Esophagus squamous epithelium (tissue), 4 donors: ENCODE data around the gene PEX6.

ENCODE experiments used
- POLR2A ChIP-seq, 4 donors: fragments of 450-650 bp; IDR thresholded peaks; one replicate each; pipeline ENCODE4 v1.6.1; 2017; ENCODE audit warnings: antibody characterized with exemption in 4 of 4, mild to moderate bottlenecking in 4 of 4, moderate library complexity in 3 of 4
- TF ChIP-seq, protein P1 (sequence below), 6 experiments: fragments of 450-650 bp in 4 of 6; fragments of 200-600 bp in 2 of 6; sonication (generic) in 2 of 6; IDR thresholded peaks; one replicate each; pipeline ENCODE4 v1.5.1; 2016 to 2019; ENCODE audit warnings: antibody characterized with exemption in 6 of 6, mild to moderate bottlenecking in 4 of 6, moderate library complexity in 4 of 6

DNA sequence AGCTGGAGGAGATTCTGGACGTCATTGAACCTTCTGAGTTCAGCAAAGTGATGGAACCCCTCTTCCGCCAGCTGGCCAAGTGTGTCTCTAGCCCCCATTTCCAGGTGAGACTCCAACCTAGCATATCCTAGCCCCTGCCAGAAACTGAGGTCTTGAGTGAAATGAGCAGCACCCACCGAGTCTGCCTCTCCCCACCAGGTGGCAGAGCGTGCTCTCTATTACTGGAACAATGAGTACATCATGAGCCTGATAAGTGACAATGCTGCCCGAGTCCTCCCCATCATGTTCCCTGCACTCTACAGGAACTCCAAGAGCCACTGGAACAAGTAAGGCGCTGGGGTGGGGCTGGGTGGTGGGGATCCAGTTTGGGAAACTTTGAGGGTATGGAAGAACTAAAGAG, 30.1 kb upstream of the PEX6 start:
- TF ChIP-seq, protein P1, sequence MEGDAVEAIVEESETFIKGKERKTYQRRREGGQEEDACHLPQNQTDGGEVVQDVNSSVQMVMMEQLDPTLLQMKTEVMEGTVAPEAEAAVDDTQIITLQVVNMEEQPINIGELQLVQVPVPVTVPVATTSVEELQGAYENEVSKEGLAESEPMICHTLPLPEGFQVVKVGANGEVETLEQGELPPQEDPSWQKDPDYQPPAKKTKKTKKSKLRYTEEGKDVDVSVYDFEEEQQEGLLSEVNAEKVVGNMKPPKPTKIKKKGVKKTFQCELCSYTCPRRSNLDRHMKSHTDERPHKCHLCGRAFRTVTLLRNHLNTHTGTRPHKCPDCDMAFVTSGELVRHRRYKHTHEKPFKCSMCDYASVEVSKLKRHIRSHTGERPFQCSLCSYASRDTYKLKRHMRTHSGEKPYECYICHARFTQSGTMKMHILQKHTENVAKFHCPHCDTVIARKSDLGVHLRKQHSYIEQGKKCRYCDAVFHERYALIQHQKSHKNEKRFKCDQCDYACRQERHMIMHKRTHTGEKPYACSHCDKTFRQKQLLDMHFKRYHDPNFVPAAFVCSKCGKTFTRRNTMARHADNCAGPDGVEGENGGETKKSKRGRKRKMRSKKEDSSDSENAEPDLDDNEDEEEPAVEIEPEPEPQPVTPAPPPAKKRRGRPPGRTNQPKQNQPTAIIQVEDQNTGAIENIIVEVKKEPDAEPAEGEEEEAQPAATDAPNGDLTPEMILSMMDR (IDR thresholded peaks at IDR 0.05), result peak in 3 of 6 experiments; percentile 25 to 56 (median 43)
- no peak for TF ChIP-seq POLR2A (IDR thresholded peaks at IDR 0.05)
